HG03457 (cell line): Measurements from ENCODE around the gene ALS2CL.
"Not testable (repeated sequence)": the region's sequence is repeated elsewhere in the genome, so short reads cannot be mapped to it uniquely, and the experiment has no call there.

Experiments used
- ATAC-seq: cut with Tn5 transposase; IDR thresholded peaks from one replicate; pipeline ENCODE4 v1.9.1; 2021; ENCODE audit warnings: moderate number of reproducible peaks; ENCODE audit not compliant: unreplicated experiment

ALS2CL gene

DNA sequence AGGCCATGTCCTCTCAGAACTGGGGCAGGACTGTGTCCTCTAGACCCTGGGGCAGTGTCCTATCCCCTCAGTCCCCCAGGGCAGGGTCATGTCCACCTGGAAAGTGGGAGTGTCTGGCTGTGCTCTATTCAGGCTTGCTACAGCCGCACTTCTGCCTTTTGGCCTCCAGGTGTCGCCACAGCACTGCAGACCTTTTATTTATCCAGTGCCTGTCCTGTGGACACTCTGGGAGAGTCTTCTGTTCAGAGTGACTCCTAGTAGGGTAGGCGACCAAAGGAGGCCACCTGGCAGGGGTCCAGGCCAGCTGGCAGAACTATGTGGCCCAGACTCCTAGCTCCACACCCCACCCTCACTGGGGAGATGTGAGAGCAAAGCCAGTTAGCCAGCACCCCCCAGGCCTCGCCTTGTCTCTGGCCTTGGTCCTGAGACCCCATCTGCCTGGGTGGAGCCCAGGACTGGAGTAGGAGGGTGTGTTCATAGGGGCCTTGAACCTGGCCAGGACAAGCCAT, 11.6 kb upstream of the ALS2CL start:
- ATAC-seq, result no peak

DNA sequence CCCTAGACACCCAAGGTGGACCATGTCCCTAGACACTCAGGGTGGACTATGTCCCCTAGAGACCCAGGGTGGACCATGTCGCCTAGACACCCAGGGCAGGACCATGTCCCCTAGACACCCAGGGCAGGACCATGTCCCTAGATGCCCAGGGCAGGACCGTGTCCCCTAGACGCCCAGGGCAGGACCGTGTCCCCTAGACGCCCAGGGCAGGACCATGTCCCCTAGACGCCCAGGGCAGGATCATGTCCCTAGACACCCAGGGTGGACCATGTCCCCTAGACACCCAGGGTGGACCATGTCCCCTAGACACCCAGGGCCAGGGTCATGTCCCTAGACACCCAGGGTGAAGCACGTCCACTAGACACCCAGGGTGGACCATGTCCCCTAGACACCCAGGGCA, 10.9 kb upstream of the ALS2CL start:
- ATAC-seq, result not testable (repeated sequence)

DNA sequence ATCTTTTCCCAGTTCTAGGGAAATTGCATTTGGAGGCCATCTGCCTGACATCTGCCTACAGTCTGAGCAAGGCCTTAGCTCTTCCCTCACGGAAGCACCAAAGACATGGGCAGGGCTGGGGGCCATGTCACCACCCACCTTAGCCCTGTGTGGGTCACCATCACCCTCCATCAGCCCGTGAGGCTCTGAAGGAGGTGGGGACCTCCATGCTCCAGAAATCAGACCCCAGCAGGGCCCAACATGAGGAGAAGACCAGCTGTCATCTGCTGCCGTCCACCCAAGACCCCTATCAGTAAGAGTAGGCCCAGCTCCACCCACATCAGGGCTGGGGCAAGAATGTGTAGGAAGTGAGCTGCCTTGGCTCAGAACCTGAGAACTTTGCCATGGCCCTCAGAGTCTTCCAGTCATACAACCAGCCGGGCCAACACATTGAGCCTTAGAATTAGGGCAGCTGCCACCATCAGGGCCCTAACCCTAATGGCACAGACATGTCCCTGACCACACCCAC, 9.6 kb upstream of the ALS2CL start:
- no peak for ATAC-seq

DNA sequence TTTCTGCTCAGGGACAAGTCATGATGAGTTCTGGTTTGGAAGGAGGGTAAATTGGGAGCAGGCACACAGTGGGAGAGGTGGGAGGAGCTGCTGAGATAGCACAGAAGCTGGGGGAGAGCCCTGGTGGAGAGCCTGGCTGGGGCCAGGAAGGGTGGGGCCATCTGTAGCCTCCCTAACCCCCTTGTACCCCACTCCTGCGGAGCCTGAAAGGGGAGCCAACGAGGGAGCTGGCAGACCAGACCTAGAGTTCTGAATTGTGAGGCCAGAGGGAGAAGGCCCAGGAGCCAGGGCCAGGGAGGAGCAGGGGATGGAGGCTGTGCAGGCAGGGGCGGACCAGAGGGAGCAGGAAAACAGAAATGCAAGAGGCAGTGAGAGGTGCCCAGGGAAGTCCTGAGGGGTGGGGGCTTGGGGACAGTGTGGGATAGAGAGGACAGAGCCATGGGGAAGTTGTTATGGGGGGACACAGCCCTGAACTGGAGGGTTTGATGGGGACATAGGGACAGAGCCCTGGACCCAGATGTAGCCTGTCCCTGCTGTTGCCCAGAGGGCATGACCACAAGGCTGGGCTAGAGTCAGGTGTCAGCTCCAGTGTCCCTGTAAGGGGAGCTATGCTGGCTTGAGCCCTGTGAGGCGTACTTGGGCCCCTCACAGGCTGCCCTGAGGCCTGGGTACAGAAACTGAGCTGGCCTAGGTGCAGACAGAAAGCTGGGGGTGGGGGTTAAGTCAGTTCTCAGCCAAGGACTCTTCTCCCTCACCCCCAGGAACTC, 8.9 kb upstream of the ALS2CL start:
- ATAC-seq, result no peak

DNA sequence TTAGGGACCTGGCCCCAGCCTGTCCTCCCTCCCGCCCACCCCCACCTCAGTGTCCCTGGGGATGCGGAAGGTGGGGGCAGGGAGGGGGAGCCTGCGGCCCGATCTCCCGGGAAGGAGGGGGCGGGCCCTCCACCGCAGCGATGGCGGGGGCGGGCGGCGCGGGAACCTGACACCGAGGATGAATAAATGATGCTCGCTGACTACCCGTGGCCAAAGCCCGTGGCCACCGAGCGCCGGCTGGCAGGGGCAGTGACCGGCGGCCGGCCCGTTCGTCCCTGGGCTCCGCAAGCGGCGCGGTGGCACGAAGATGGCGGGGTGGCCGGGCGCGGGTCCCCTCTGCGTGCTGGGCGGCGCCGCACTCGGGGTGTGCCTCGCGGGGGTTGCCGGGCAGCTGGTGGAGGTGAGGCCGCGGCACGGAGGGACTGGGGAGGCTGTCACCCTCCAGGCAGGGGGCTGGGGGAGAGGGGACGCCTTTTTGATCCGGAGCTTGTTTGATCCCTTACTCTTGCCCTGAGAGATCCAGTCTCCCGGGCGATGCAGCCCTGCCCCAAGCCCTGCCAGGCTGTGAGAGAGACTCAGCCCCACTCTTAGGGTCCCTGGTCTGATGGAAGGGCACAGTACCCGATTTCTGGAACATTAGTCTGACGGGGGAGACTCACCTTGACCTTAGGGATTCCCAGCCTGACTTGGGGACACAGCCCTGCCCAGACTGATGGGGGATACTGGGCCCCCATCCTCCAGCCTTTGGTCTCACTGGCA, 7.9 kb upstream of the ALS2CL start, which contains the start of gene TMIE:
TSS of gene TMIE (plus strand) at position 212 of the 759 bp plus-strand sequence. CDS start at position 308, 96 bp downstream.
- ATAC-seq, result no peak

DNA sequence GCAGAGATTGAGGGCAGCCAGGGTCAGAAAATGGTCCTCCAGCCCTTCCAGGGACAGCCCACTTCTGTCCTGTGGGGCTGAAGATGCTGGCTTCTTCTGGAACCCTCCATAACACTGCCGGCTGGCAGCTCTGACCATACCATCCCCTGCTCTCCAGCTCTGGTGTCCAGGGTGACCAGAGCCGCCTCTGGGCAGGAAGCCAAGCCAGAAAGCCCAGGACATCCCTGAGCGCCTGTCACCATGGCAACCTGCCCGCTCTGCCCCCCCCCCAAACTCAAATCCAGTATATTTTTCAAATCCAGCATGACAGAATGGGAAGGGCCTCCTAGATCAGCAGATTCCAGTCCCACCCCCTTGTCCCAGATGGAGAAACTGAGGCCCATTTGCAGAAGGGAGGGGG, 7.3 kb upstream of the ALS2CL start:
- no peak for ATAC-seq

DNA sequence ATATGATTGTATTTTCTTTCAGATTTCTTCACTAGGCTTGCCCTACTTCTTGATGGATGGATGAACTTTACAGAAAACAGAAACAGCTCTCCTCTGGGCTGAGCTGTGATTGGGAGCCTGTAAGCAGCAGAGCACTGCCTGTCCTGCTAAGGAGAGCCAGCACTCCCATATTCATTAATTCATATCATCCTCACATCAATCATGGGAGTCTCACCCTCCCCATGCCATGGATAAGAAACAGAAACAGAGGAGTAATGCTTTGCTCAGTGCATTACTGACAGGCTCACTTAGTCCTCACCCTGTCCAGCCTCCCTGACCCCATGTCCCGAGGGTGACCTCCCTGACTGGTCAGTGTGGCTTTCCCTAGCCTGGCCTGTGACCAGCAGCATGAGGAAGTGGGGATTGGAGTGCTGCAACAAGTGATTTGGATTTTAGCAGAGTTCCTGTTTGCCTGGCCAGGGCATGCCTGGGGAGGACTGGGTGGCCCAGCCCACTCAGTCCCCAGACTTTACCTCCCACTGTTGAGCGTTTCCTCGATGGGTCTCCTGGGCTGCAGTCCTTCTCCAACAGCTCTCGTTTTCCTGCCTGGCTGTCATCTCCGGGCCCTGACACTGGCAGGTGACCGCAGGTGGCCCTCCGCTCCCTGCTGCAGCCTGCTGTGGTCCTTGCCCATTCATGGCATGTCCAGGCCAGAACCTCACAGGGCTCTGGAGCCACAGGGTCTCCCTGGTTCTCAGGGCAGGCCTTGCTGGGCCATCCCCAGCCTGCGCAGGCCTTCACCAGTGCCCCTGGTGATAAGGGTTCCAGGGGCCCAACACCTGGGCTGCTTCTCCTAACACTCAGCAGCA, 6.4 kb upstream of the ALS2CL start:
- ATAC-seq, result no peak

DNA sequence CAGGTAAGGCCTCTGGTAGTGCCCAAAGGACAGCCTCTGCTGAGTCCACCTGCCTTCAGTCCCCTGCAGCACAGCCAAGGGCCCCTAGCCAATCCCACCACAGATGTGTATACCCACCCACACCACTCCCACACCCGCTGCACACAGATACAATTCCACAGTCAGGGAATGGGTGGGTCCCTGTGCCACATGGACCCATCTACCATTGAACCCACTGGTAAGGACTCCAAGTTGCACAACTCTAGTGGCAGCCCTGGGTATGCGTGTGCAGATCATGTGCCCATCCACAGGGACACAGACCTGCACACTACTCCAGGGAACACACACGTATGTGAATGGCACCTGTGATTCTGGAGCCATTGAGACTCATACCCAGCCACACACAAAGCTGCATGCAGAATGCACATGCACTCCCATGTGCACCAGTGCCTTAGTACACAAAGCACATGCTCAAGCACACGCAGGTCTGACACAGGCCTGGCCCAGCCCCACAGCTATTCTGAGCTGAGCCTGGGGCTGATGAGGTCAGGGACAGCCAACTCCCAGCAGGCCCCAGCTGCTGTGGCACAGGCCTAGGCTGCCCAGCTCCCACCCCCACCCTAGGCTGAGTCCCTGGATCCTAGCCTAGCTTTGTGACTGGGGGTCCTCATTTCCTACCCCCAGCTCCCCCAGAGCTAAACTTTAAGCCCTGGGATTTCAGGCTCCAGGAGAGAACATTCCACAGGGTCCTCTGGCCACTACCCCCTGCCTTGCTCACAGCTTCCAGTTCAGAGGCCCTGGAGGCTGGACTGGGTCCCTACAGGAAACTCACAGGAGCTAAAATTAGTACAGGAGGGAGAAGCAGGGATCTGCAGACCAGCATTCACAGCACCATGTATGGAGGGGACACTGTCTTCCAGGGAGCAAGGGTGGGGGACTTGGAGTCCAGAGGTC, 2.7 kb upstream of the ALS2CL start:
- no peak for ATAC-seq

DNA sequence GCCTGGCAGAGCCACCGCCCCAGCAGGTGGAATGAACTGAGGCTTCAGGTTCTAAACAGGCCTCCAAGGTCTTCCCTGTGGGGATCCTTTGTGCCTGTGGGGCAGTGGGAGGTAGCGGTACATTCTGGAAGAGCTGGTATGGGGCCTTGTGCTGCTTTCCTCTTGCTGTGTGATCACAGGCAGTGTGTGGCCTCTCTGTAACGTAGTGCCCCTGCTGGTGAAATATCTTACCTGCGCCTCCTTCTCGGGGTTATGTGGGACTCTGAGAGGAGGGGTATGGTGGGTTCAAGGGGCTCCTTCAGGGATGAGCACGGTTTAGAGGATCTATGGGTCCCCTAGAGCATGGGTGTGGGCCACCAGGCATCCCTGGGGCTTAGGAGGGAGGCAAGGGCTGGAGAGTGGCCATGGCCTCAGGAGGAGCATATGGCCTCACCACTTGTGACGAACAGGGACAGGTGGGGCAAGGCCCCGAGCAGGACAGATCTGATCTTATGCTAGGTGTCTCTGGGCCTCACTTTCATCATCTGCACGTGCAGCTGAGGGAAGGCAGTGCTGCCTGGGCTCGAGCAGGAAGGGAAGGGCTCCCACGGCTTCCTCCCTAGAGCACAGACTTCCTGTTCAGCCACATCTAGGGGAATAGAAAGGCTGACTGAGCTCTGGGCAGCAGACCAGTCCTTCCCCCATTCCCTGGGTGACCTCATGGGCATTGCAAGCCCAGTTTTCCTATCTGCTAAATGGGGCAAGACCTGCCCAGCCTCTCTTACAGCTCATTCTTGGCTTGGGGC, 1.9 kb upstream of the ALS2CL start:
- no peak for ATAC-seq

DNA sequence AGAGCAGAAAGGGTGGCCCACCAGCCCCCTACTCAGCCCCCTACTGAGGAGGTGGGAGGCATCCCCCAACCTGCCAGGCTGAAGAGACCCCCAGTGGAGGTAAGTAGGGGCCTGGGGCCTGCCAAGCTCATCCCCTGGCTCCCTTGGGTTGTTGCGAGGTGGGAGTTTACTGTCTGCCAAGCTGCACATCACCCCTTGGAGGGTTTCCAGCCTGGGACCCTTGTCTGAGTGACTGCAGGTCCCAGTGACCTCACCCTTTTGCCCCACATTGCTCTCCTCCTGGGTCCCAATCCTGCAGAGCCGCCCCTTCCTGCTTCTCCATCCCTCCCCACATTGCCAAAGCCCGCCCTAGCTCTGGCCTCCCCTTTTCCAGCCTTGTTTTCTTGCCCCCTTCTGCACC, 1.0 kb upstream of the ALS2CL start:
- ATAC-seq, result no peak

DNA sequence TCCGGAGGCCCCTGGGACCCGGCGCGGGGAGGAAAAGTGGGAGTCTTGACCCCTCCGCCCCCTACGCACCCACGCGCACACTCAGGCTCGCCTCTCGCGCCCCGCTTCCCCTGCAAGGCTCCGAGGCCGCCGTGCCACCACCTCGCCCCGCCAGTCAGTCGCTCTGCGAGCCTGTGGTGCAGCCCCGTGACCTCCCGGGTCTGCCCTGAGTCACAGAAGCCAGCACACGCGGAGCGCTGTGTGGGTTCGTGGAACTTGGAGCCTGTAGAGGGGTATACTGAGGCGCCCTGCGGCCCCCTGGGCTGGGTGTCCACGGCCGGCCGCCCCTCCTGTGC, 380 bp upstream of the ALS2CL start:
- ATAC-seq, result no peak

DNA sequence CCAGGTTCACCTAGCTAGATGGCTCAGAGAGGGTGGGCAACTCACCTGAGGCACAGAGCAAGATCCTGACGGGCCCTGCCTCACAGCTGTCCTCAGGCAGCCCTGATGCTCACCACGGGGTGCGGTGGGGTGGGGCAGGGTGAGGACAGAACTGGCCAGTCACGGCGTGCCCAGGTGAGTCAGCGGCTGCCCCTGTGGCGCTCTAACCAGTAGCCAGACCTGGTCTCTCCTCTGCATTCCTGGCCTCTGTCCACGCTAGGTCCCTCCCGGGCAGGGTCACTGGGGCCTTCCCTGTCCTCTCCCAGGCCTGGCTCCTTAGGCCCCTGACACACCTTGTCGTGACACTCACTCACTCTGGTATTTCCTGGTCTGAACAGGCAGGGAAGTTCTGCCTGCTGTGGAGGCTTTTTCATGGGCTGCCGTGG, 901 bp downstream of the ALS2CL start:
- ATAC-seq, result no peak

DNA sequence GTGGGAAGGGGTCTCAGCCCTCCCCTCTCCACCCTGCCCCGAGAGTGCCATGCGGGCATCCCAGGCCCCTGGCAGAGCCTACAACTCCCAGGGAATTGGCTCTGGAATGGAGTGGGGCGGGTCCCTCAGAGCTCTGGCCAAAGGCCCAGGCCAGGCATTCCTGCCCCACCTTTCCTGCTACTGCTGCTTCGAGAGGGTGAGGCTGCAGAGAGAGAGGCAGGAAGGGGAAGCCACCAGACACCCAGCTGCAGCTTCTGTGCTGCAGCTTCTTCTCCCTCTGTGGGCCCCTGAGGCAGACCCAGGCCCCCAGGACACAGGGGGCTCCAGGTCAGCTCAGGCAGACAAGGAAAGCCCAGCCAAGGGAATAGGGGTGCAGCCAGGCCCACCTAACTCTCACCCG, 2.7 kb downstream of the ALS2CL start:
- ATAC-seq, result no peak

DNA sequence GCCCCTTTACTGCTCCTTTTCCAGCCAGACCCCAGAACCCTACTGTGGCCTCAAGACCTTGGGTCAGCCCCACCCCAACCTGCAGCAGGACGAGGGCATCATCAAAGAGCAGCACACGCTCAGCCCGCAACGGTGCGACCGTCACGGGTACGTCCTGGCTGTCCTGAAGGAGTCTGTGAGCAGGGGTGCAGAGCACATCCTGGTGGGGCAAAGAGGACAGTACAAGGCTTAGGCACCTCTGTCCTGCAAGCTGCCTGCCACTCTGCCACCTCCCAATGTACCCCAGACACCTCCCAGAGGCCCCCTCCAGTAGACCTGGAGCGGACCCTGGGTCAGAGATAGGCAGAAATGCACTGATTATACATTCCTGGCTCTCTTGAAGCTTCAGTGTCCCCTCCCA, 8.0 kb downstream of the ALS2CL start:
- no peak for ATAC-seq

DNA sequence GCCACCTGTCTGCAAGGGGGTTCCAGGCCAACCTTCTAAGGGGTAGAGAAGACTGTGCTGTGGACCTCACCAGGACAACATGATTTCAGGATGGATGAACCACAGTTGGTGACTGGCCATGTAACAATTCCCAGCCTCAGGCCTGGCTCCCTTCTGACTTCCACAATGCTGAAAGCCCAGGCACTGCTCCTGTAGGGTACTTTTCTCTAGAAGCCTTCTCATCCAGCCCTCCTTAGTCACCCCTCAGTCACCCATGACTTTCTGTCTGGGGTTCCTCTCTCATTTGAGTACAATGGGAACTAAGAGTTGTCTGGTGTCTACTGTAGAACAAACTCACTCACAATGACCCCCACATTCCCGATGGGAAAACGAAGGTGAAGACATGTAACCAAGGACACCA, 8.6 kb downstream of the ALS2CL start:
- ATAC-seq, result no peak

DNA sequence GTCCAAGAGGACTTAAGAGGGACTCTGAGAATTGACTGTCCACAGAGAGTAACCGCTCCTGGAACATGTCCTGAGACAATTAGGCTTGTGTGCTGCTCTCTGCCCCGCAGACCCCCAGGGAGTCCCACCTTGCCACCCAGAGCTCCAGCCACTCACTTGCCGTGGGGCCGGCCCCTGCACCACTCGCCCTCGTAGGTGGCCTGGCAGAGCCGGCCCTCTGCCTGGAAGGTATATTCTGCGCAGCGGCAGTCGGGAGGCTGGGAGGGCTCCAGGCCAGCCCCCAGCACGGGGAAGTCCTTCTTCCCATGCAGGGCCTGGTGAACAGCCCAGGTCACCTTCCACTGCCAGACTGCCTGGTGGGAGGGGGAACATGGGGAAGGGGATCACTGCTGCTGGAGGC, 10.5 kb downstream of the ALS2CL start:
- no peak for ATAC-seq

DNA sequence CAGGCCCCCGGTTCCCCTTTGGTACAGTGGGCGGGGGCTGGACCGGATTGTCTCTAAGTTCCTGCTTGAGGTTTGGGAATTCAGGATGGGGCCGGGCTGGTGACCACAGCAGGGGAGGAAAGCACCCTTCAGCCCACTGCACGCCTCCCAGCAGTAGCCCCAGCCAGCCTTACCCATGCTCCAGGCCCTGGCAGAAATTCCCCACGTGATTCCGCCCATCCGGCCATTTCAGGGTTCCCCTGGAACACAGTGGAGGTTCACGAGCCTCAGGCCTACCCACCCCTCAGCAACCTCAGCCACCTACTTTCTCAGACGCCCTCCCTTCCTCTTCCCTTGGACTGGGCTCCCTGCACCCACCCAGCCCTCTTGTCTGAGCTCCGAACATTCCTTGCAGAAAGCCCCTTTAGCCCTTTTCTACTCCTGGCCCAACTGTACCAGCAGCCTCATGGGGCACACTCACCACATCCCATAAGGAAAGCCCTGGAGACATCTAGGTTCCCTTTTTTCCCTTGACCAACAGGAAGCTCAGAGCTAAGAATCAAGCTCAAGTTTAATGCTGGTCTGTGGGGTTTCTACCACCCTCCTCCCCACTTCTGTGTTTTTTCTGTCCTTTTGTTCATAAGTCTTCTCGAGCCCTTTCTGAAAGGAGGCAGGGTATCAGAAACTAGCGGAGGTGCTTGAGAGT, 11.5 kb downstream of the ALS2CL start:
- no peak for ATAC-seq

DNA sequence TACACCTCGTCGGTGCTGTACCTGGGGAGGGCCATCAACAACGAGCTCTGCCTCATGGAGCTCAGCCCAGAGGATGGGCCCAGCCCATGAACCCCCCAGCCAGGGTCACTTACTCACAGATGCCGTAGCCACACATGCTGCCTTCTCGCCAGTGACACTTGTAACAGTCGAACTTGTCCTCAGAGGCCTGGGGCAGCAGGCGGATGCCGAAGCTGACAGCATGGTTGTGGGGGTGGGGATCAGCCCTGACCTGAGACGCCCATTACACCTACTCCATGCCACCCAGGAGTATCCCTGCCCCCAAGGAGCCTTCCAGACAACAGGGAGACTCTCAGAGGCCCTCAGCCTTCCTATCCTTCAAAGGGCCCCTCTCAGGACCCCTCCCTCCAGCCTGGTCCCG, 12.1 kb downstream of the ALS2CL start:
- ATAC-seq, result no peak
